Measurements from ENCODE around the gene HMCN2. TPM values are rescaled to one million over a fixed set of nuclear protein-coding genes. Genes with fewer than 3 reads are reported as not detected.

Gene HMCN2
- total RNA-seq, 4 donors from 2014 or later, result 9.6 to 21.1 (median 15.5) TPM

GRCh38 chr9:130443840-130444492 is 178.4 kb downstream of the HMCN2 start:
- H3K36me3 ChIP-seq, result no peaks in the 10 kb centered on the region
- H3K27ac ChIP-seq, result peak overlapping the region in 3 of 4 donors; percentile 77 to 89 (median 85)
- peak overlapping the region in 1 of 2 donors; percentile 74 for H3K4me3 ChIP-seq
- H3K9me3 ChIP-seq, result peaks cover 0 to 17% (median 0%) of the 10 kb centered on the region in 3 donors
- 61% methylated on average over 3 of the region's 14 CpGs; no CpG with 5 or more reads in 1 of the 2 donors for WGBS, 2 donors (ENCODE audit: low coverage in 1 of 2)
- ATAC-seq, result peak; percentile 0
- H3K27me3 ChIP-seq, result peaks cover 8% of the 10 kb centered on the region
- TF ChIP-seq POLR2AphosphoS5 (IDR thresholded peaks at IDR 0.05) (no peak), POLR2A (IDR thresholded peaks at IDR 0.05) (no peak), CTCF (IDR thresholded peaks at IDR 0.05) (no peak), EP300 (IDR thresholded peaks at IDR 0.05) (no peak)
- H3K4me1 ChIP-seq, result peaks cover 4 to 52% (median 31%) of the 10 kb centered on the region in 3 donors

- Histone ChIP-seq H3K36me3 (no peaks in the 10 kb centered on the region), H3K27ac (peak within 1 kb of the TSS; percentile 36 to 89 (median 81)), H3K4me3 (peak within 1 kb of the TSS; percentile 44 to 74), H3K4me1 (peaks cover 4 to 59% (median 31%) of the 10 kb centered on the region in 3 donors), H3K27me3 (peaks cover 8% of the 10 kb centered on the region), H3K9me3 (peaks cover 0 to 17% (median 0%) of the 10 kb centered on the region in 3 donors)
- no CpG with 5 or more reads among the region's 66 CpGs for WGBS, 2 donors (ENCODE audit: low coverage in 1 of 2)
- ATAC-seq, result peak; percentile 70
- TF ChIP-seq CTCF (IDR thresholded peaks at IDR 0.05) (no peak), POLR2A (IDR thresholded peaks at IDR 0.05) (peak; percentile 22 to 34), EP300 (IDR thresholded peaks at IDR 0.05) (no peak), POLR2AphosphoS5 (IDR thresholded peaks at IDR 0.05) (peak; percentile 10)
Observed at GRCh38 chr9:130444565-130445221, 179.1 kb downstream of the HMCN2 start, which contains the start of gene ASS1. ASS1 (plus strand) TSS chr9:130444961; CDS start chr9:130452229, 7,268 bp downstream.

GRCh38 chr9:130445268-130445983 is 179.9 kb downstream of the HMCN2 start:
- Histone ChIP-seq H3K9me3 (peaks cover 0 to 17% (median 0%) of the 10 kb centered on the region in 3 donors), H3K27ac (peak overlapping the region; percentile 36 to 89 (median 81)), H3K4me1 (peaks cover 4 to 66% (median 33%) of the 10 kb centered on the region in 3 donors), H3K4me3 (peak overlapping the region; percentile 44 to 74), H3K27me3 (peaks cover 8% of the 10 kb centered on the region), H3K36me3 (no peaks in the 10 kb centered on the region)
- TF ChIP-seq POLR2AphosphoS5 (IDR thresholded peaks at IDR 0.05), result peak; percentile 23
- TF ChIP-seq CTCF (IDR thresholded peaks at IDR 0.05), result peak in 1 of 4 experiments; percentile 13
- TF ChIP-seq POLR2A (IDR thresholded peaks at IDR 0.05), result no peak
- WGBS, 2 donors (ENCODE audit: low coverage in 1 of 2), result 0 to 9% methylated on average over 4 to 9 of the region's 30 CpGs
- peak; percentile 50 for ATAC-seq

GRCh38 chr9:130446101-130446861 is 180.7 kb downstream of the HMCN2 start:
- ATAC-seq, result peak; percentile 82
- Histone ChIP-seq H3K27me3 (peaks cover 8% of the 10 kb centered on the region), H3K36me3 (no peaks in the 10 kb centered on the region), H3K4me1 (peaks cover 6 to 75% (median 42%) of the 10 kb centered on the region in 3 donors), H3K27ac (peak overlapping the region; percentile 66 to 89 (median 81)), H3K4me3 (peak overlapping the region in 1 of 2 donors; percentile 74), H3K9me3 (peaks cover 0 to 10% (median 0%) of the 10 kb centered on the region in 3 donors)
- TF ChIP-seq CTCF (IDR thresholded peaks at IDR 0.05) (no peak), POLR2A (IDR thresholded peaks at IDR 0.05) (no peak), POLR2AphosphoS5 (IDR thresholded peaks at IDR 0.05) (peak; percentile 61), EP300 (IDR thresholded peaks at IDR 0.05) (no peak)
- WGBS, 2 donors (ENCODE audit: low coverage in 1 of 2), result no CpG with 5 or more reads among the region's 16 CpGs
